Hepatocyte (in vitro differentiated cells): Measurements from ENCODE around the gene KIF18B.

Experiments used
- CTCF ChIP-seq: fragments of 200-600 bp; sonication (generic); IDR thresholded peaks from 2 replicates; pipeline ENCODE4 v1.5.1; 2016; ENCODE audit warnings: antibody characterized with exemption, mild to moderate bottlenecking; ENCODE audit not compliant: poor library complexity
- EZH2 ChIP-seq: fragments of 200-600 bp; sonication (generic); IDR thresholded peaks from 2 replicates; pipeline ENCODE4 v1.6.1; 2016; ENCODE audit warnings: antibody characterized with exemption, mild to moderate bottlenecking, borderline replicate concordance

DNA sequence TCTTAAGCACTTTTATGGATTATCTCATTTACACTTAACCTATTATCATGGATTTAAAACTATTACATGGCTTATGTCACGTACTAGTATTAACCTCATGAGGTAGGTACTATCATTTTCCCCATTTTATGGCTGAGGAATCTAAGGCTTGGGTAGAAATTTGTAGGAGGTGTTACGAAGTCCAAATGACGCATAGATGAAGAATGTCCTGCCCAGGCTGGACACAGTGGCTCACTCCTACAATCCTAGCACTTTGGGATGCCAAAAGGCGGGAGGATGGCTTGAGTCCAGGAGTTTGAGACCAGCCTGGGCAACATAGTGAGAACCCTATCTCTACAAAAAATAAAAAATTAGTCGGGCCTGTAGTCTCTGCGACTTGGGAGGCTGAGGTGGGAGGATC lies 25.4 kb upstream of the KIF18B start:
- TF ChIP-seq CTCF (no peak), EZH2 (no peak)
